HG03064 (cell line): ENCODE data around the gene LOXHD1.

ENCODE experiments used
- ATAC-seq: cut with Tn5 transposase; IDR thresholded peaks from one replicate; pipeline ENCODE4 v1.9.1; 2021; ENCODE audit warnings: low read depth; ENCODE audit not compliant: unreplicated experiment

LOXHD1 gene

GRCh38 chr18:46459789-46460455 is 197.1 kb downstream of the LOXHD1 start:
- no peak for ATAC-seq

DNA sequence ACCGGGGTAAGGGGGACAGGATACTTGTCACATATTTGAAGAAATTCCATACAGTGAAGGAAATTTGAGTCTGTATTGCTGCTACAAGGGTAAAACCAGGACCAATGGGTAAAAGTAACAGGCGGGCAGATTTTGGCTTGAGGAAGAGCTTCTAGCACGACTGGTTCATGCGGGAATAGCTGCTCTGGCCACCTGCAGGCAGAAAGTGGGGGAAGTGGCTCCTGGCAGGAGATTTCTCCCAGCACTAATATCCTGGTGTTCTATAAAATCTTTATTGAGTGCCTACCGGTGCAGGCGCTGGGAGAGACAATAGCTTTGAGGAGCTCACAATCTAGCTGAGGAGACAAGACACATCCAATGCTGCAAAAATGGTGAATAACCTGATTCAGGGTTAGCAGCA is 198.5 kb downstream of the LOXHD1 start:
- no peak for ATAC-seq

GRCh38 chr18:46456691-46457090 is 200.3 kb downstream of the LOXHD1 start:
- no peak for ATAC-seq

GRCh38 chr18:46452820-46453219 is 204.2 kb downstream of the LOXHD1 start:
- ATAC-seq = no peak

DNA sequence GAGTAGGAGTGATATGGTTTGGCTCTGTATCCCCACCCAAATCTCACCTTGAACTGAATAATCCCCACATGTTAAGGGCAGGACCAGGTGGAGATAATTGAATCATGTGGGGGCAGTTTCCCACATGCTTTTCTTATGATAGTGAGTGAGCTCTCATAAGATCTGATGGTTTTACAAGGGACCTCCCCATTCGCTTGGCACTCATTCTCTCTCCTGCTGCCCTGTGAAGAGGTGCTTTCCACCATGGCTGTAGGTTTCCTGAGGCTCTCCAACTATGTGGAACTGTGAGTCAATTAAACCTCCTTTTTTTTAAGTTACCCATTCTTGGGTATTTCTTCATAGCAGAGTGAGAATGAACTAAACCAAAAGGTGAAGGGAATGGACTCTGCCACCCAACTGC is 207.5 kb downstream of the LOXHD1 start:
- ATAC-seq = no peak

DNA sequence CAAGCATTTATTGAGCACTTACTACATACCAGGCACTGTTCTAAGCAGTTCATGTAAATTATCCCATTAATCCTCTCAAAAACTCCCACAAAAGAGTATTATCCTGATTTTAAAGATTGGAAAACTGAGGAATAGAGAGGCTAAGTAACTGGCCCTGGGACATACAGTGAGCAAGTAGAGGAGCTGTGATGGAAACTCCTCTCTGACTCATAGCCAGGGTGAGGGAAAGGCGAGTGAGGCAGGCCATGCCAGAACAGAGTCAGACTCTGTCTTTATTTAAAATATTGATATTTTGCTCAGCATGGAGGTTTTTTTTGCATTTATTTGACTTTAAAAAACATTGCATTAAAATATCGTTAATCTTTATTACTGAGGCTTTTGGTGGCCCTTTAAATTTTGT is 208.0 kb downstream of the LOXHD1 start:
- no peak for ATAC-seq

DNA sequence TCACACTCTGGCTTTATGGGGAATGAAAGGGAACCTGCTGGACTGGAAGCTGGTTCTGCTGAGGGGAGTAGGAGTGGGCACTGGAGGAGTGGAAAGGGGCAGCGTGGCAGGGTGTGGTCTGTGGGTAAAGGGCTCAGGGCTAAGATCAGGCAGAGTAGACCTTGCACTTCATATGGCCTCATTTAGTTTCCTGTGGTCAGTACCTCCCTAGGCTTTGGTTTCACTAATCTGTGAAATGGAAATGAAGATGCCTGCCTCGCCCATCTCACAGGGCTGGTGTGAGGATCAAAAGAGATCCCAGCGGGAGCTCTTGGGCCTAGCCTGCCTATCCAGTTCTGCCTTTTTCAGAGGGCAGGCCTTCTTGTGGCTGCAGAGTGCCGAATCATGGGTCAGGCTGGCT is 208.7 kb downstream of the LOXHD1 start:
- ATAC-seq = no peak

- ATAC-seq = no peak
These were observed 209.2 kb downstream of the LOXHD1 start for GRCh38 chr18:46447792-46448191.

DNA sequence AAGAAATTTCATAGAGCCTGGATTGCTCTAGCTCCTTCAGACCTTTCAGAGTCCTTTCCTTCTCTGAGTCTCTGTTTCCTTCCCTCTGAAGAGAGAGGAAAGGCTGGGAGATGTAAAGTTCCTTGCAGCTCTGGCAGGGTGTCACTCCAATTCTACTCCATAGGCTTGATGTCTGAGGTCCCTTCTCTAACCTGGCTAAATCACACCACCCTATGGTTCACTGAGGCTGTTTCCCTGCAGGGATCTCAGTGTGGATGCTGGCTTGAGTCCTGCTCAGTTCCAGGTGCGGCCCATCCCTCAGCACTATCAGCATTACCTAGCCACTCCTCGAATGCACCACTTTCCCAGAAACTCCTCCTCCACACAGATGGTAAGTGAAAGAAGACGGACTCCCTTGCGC is 209.7 kb downstream of the LOXHD1 start:
- ATAC-seq = no peak

DNA sequence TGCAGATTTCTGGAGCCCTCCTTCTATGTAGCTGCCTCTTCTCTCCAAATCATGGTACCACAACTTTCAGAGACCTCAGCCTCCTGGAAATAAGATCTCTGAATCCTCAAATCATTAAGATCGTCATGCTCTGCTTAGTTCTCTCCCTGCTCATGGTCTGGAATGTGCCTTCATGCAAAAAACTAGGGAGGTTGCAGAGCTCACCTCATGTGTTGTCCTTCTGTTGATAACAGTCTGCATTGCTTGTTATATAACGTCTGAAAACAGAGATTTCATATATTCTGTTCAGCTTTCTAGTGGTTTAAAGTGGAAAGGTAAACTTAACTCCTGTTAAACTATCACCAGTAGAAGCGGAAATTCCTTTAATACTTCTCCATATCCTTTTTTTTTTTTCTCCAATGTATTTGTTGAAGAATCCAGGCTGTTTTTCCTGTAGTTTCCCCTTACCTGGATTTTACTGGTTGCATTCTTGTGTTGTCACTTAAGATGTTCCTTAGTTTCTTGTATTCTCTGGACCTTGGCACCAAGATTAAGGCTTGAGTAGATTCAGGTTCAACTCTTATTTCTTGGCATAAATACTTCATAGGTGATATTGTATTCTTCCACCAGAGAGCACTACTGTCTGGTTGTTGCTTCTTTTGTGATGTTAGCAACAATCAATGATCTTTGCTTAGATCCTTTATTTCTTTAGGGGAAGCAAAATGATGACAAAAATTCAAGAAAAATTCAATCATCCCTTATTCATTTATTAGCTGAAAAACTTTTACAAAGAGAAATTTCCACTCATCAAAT is 211.3 kb downstream of the LOXHD1 start:
- no peak for ATAC-seq

GRCh38 chr18:46439037-46439436 is 218.0 kb downstream of the LOXHD1 start:
- no peak for ATAC-seq

- ATAC-seq = no peak
These were observed 220.0 kb downstream of the LOXHD1 start for GRCh38 chr18:46437061-46437460.

- no peak for ATAC-seq
These were observed 220.4 kb downstream of the LOXHD1 start for GRCh38 chr18:46436621-46437020.

DNA sequence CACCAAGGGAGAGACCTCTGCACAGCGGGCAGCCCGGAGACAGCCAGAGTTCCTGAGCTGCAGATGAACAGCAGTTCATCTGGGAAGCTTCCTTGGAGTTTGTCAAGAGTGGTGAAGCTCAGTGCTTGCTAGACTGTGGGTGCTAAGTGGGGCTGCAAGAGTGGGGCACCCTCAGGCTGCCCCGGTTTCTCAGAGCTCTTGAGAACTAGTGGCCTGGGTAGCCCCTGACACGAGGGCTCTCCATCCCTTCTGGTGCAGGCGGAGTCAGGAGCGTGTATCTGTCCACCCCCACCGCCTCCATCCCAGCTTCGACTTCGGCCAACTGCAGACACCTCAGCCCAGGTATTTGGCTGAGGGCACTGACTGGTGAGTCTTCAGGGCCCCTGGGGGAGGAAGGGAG is 222.0 kb downstream of the LOXHD1 start:
- no peak for ATAC-seq

GRCh38 chr18:46434629-46435028 is 222.4 kb downstream of the LOXHD1 start:
- no peak for ATAC-seq

DNA sequence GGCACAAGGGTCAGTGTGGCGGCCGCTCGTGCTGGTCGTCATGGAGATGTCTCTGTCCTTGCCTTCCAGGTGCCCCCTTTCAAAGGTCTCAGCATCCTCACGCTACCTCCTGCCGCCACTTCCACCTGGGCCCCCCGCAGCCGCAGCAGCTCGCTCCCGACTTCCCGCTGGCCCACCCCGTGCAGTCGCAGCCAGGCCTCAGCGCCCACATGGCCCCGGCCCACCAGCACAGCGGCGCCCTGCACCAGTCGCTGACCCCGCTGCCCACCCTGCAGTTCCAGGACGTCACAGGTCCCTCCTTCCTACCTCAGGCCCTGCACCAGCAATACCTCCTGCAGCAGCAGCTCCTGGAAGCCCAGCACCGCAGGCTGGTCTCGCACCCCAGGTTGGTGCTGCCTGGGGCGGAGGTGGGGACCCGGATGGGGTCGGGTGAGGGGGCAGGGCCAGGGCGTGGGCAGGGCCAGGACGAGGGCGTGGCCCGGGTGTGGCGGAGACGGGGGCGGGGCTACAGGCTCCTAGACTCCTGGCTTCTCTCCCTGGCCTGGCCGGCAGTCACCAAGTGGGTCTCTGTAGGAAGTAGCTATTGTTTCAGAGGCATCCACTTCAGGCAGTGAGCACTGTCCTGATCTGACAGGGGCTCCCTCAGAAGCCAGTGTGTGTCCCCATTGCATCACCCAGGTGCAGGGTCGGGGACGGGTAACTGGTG is 223.7 kb downstream of the LOXHD1 start:
- ATAC-seq = no peak

GRCh38 chr18:46431522-46432171 is 225.4 kb downstream of the LOXHD1 start:
- no peak for ATAC-seq

GRCh38 chr18:46429649-46430224 is 227.3 kb downstream of the LOXHD1 start:
- ATAC-seq = no peak

DNA sequence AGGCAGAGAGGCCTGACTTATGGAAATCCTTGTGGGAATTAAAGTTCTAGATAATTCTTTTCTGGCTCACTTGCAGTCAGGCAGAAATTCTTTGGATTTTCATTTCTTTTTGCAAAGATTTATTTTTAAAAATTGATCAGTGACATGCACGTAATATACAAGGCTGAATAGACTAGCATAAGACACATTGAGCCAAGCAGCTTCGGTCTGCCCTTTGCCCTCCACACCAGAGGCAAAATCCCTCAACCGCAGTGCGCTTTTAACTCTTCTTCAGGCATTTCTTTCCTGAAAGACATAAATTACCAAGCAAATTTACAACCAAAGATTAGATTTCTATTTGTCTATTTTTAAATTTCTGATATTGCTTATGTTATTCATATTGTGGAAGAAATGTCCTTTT is 227.9 kb downstream of the LOXHD1 start:
- ATAC-seq = no peak

DNA sequence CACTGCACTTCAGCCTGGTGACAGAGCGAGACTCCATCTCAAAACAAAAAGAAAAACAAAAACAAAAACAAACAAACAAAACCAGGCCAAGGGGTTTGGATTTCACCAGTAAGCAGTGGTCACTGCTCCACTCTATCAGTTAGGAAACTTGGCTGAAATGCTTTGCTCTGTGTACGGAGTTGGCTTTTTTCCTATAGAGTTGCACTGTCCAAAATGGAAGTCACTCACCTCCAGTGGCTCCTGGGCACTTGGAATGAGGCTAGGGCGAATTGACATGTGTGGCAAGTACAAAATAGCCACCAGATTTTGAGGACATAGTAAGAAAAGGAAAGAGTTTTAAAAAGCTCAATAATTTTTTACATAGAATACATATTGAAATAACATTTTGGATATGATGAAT is 228.7 kb downstream of the LOXHD1 start:
- no peak for ATAC-seq
